GM12878 (cell line): ENCODE data around the gene FGF12. TPM values are rescaled to one million over a fixed set of nuclear protein-coding genes. Genes with fewer than 3 reads are reported as not detected.

ENCODE experiments used
- polyA plus RNA-seq, 11 experiments: library from polyadenylated mRNA; depleted of rRNA in 4 of 11; unstranded in 6 of 11; stranded (reverse) in 5 of 11; fragments of >200 nt; fragmentation: Nextera tagmentation in 4 of 11; fragmentation: Illumina TruSeq in 1 of 11; extraction: Ambion mirVana in 4 of 11; extraction: Trizol in 1 of 11; gene quantifications; 1 replicate in 1 of 11; 2 replicates in 10 of 11; pipeline versions ENCODE4 v1.2.1 to v1.2.3, GENCODE V29; 2011 to 2016; ENCODE audit warnings: inconsistent platforms in 2 of 11, missing spikeins in 2 of 11, low read depth in 1 of 11
- small RNA-seq: library from RNA; depleted of rRNA; stranded (forward); fragments of <200 nt; gene quantifications from one replicate; pipeline ENCODE3, GENCODE V24; 2014
- total RNA-seq, 4 experiments: library from RNA; depleted of rRNA in 3 of 4; stranded (reverse); fragments of >200 nt in 3 of 4; fragmentation: Illumina TruSeq in 1 of 4; extraction: Trizol in 1 of 4; gene quantifications; 2 replicates each; pipeline versions ENCODE4 v1.2.1 to v1.2.3, GENCODE V29; 2013 to 2021

FGF12 gene
- total and polyA plus RNA-seq, 10 of the 15 experiments (the other 5 are each of a cell fraction or from before 2014, with no cell fraction given): 0.03 to 0.43 (median 0.13) TPM; not detected in 7

Small RNA genes within 50 kb of the gene (small RNA-seq; reads per million reads assigned to genes)
- gene RF01210: not detected
- gene RNU1-20P: not detected

Other genes with a start within 250 kb of the FGF12 start
- 19.6 and 21.5 TPM in 2 replicates for gene MB21D2, start 190.3 kb upstream of the FGF12 start, total RNA-seq (2014; rRNA removed)
- 15.3 and 16.0 TPM in 2 replicates for gene MB21D2, start 190.3 kb upstream of the FGF12 start, total RNA-seq (2014; rRNA removed; fragmentation: Illumina TruSeq; extraction: Trizol)
- 16.1 and 16.6 TPM in 2 replicates for gene MB21D2, start 190.3 kb upstream of the FGF12 start, total RNA-seq (2021)
- 11.0 and 11.6 TPM in 2 replicates for gene MB21D2, start 190.3 kb upstream of the FGF12 start, polyA plus RNA-seq (2011; rRNA removed)
- gene MB21D2, start 190.3 kb upstream of the FGF12 start, polyA plus RNA-seq (2014; fragmentation: Illumina TruSeq; extraction: Trizol): 12.1 and 12.7 TPM in 2 replicates
- gene MB21D2, start 190.3 kb upstream of the FGF12 start, polyA plus RNA-seq (2014; fragmentation: Nextera tagmentation; extraction: Ambion mirVana): 10 to 100 TPM in 1 of 2 experiments, 1 to 10 TPM in 1; 7.9 to 21.2 TPM
- gene MB21D2, start 190.3 kb upstream of the FGF12 start, polyA plus RNA-seq (2014; rRNA removed): 8.7 and 9.0 TPM in 2 replicates
- 10 to 100 TPM; 15.4 to 15.9 TPM for gene MB21D2, start 190.3 kb upstream of the FGF12 start, polyA plus RNA-seq (2016; fragmentation: Nextera tagmentation; extraction: Ambion mirVana)